NCI-H1417 treated with DMSO at 0.1 percent for 48 hours (cell line): Measurements from ENCODE around the gene NUBP2.

Source experiments
- DNase-seq: peaks from one replicate; lab custom pipeline; 2025; lab: John Stamatoyannopoulos, UW

NUBP2 gene, protein sequence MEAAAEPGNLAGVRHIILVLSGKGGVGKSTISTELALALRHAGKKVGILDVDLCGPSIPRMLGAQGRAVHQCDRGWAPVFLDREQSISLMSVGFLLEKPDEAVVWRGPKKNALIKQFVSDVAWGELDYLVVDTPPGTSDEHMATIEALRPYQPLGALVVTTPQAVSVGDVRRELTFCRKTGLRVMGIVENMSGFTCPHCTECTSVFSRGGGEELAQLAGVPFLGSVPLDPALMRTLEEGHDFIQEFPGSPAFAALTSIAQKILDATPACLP

DNA sequence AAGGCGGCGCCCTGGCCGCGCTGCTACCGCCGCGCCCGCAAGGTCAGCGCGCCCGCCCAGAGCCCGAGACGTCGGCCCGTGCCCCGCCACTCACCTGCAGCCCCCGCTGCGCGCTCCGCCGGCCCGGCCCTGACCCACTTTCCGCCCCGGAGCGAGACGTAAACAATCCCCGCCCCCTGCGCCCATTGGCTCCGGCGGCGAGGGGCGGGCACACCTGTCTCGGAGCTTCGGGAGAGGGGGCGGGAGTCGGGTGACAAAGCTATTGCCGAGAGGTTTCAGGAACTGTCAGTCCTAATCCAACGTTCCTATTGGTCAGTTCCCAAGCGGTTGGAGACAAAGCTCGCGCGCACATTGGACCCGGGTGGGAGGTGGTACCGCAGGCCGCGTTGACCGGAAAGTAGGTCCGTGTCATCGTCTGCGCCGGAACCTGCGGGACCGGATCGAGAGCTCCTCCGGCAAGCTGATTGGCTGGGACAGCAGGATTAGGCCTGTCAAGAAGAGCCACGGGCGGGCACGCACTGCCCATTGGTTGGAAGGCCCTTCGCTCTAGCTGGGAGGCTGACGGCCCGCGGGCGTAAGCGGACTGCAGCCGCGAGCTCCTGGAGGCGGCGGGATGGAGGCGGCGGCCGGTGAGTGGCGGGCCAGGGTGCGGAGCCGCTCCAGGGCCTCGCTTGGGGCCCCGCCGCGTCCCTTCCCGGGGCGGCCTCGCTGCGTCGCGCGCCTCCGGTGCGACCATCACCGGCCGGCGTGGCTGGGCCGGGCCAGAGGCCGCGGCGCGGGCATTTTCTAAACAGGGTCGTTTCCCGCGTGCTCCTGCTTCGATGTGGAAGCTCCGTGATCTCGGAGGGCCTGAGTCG is at the start of gene NUBP2, which contains the start of gene SPSB3:
TSS of gene NUBP2 (plus strand) at position 553 of the 857 bp plus-strand sequence. CDS start at position 614, 61 bp downstream.
TSS of gene SPSB3 (minus strand) at position 164 of the 857 bp plus-strand sequence. CDS start 1,088 bp downstream, outside the sequence.
- DNase-seq, result peak; percentile 98

DNA sequence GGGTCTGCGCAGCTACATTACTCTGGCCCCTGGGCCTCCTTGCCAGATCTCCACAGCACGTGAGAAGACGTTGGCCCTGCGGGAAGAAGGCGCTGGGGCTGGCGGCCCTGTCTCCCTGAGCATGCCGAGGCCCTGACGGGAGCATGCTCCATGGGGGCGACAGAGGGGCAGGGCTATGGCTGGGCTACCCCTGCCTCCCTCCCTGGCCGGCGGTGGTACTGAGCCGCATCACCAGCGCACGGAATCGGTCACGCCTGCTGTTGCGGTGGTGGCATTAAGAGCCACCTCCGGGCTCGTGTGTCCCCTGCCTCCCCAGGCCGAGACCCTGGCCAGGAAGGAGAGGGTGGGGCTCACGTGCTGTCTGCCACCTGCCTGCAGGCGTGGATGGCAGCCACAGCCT is 48.6 kb upstream of the NUBP2 start:
- no peak for DNase-seq

DNA sequence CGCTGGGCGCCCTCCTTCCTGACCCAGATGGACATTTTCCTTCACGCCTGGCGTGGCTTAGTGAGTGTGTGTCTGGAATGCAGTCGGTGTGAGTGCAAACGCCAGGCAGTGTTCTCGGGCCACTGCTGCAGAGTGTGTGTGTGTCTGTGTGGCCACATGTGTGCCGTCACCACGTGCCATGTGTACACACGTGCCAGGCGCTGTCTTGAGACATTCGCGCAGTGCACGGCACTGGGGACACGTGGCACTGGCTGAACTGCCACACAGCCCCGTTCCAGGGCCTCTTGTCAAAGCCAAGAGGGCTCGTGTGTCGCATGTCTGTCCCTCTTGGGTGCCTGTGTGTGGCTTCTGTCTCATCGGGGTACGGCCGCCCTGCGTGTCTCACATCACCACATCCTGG is 47.9 kb upstream of the NUBP2 start:
- DNase-seq, result no peak

DNA sequence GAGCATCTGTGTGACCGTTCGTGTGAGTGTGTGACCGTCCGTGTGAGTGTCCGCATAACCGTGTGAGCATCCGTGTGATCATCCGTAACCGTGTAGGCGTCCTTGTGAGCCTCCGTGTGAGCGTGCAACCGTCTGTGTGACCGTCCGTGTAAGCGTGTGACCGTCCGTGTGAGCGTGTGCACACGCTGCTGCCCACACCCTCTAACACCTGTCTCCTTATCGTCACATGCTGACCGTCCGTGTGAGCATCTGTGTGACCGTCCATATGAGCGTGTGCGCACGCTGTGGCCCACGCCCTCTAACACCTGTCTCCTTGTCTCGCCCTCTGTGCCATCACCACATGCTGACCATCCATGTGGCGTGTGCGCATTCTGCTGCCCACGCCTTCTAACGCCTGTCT is 42.5 kb upstream of the NUBP2 start:
- DNase-seq, result no peak

DNA sequence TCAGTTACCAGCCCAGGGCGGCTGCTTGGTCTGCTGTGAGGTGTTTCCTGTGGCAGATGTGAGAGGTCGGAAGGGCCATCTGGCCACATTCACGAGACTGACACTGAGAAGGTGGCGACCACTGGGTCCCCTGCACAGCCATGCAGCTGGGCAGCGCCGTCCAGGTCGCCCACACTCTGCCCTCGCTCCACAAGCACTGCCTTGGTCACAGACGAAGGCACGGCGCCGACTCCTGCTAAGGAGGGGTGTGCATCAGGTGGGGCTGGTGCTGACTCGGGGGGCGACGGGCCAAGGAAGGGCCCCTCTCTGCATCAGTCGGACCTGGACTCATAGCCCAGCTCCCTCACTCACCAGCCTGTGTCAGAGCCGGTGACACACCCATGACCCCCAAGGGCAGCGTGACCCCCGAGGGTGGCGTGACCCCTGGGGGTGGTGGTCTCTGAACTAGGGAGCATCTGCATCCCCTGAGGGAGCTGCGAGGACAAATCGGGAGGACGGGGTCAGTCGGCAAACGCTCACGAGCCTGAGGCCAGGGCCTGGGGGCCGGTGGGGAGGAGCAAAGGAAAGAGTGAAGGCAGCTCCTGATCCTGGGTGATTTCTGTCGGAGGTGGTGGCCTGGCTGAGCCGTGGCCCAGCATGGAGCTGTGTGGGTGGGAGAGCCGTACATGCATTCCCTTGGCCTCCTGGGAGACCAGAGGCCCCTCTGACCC is 41.8 kb upstream of the NUBP2 start:
- no peak for DNase-seq

DNA sequence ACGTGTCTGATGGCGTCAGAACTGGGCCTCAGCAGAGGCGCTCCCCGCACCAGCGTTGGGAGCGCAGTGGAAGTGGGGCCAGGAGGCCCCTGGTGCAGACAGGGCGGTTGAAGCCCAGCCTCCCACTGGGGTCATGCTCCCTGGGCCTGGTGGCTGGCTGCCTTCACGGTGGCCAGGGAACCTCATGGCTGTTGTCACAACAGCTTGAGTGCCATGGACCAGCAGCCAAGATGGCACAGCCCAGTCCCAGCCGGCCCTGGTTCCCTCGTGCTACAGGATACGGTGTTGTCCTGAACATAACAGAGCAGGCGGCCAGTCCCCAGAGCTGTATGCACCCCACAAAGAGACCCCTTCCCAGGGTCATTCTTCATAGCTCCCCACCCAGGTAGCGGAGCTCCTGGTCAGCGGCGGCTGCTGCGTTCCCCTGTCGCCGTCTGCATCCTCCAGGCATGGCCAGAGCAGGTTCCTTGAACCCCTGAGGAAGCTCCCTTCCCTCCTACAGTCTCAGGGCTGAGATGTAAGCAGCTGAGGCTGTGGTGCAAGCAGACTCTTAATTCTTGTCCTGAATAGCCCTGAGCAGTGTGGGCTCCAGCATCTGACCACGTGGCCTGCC is 41.1 kb upstream of the NUBP2 start:
- no peak for DNase-seq

DNA sequence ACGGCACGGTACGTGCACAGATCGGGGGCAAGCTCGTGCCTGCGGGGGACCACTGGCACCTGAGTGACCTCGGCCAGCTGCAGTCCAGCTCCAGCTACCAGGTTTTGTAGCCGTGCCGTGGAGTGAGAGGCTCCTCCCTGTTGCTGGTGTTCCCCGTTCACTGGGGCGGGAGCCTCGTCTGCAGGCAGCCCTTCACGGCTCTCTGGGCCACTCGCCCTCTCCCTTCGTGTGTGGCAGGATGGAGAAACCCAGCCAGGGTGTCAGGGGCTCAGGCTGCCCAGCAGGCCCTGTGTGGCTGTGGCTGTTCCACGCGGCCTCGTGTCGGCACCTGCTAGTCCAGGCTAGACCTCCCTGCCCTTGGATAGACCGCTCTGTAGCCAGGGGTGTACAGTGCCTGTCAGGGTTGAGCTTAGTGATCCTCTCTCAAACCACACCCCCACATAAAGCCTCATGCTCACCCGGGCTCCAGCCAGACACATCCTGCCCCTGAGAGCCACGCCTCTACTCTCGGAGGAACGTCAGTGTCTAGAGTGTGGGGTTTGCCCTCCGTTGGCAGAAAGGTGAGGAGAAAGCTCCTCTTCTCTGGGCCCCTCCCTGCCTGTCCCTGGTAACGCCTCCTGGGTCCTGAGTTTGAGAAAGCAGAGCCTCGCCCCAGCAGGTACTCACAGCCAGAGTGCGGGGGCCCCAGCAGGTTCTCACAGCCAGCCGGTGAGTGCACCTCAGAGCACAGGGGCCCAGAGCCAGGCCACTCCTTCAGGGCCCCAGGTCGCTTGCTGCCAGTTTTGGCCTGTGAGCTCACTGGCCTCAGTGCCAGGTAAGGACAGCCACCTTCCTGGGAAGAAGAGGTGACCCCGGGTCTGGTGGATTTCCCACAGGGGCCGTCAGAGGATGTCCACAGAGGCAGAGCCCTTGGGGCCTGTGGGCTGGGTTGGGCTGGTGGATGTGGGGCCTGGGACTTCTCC is 39.1 kb upstream of the NUBP2 start:
- no peak for DNase-seq

DNA sequence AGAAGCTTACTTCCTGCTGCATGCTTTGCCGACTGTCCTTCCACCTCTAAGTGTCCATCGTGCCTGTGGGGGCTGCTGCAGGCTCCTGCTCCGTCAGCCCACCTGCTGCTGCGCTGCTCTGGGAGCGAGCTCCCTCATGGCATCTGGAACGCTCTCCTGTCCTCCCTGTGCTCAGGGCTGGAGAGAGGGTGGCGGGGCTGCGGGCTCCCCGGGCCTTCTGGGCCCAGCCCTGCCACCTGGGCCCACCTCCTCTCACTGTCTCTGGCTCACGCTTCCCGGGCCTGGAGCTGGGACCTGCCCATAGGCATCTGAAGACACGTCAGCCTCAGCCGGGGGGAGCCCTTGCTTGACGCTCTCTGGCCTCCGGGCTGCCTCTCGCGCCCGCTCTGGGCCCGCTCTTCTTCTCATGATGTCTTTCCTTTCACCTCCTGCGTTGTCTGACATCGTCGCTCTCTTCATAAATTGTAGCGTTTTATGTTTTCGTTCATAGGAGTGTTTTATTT is 38.4 kb upstream of the NUBP2 start:
- no peak for DNase-seq

DNA sequence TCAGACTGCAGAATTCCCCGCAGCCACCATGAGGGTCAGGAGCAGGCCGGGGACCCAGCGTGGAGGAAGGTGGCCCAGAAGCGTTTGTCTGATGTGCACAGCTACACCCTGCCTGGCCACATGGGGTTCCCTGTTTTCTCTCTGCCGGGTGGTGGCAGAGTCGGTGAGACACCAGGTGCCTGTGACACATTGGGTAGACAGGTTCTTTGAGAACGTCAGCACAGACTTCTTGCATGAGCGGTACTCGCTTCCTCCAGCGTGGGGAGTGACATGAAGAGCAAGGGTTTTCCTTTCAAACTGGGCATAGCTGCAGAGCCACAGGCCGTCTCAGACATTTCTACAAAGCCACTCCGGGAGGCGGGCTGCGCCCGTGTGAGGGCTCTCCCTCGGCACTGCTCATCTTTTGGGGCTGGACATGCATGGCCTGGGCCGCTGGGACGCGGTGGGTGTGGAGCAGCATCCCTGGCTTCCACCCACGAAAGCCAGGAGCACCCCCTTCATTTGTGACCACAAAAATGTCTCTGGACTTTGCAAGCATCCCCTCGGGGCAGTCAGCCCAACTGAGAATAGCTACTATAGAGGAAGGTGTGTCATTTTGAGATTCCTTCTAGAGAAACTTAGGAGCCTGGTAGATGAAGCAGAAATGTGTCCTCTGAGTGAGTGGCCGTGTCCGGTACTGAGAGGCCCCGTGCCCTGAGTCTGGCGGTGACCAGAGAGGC is 37.4 kb upstream of the NUBP2 start:
- no peak for DNase-seq

DNA sequence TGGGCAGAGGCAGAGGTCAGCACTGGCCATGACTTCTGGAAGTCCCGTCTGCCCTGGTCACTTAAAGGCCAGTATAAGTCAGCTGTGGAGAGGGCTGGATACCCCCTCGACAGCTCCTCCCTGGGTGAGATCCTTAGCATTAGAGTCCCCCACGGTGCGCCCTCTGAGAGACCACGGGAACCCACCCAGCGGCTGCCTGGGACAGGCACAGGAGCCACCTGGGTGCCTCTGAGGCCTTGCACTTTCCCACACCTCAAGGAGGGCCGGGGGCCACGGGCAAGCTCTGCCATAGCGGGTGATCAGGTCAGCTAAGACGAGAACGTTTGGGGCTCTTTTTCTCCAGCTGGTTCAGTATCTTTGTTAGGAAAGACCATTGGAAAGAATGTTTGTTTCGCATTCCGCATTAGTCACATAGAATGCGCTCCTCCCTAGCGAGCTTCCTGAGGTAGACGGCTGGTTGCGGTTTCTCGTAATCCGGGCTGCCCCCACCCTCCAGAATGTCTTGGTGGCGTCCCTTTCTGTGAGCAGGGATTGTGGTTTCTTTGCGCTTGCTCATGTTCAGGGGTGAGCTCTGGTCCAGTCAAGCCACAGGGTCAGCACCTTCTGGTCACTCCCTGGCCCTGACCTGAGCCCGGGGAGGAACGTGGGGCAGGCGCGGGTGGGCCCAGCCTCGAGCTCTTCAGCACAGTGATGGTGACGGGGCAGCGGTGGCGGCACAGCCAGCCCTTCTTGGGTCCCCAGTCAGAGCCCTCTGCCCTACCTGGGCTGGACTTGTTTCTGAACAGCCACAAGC is 36.7 kb upstream of the NUBP2 start:
- DNase-seq, result no peak

DNA sequence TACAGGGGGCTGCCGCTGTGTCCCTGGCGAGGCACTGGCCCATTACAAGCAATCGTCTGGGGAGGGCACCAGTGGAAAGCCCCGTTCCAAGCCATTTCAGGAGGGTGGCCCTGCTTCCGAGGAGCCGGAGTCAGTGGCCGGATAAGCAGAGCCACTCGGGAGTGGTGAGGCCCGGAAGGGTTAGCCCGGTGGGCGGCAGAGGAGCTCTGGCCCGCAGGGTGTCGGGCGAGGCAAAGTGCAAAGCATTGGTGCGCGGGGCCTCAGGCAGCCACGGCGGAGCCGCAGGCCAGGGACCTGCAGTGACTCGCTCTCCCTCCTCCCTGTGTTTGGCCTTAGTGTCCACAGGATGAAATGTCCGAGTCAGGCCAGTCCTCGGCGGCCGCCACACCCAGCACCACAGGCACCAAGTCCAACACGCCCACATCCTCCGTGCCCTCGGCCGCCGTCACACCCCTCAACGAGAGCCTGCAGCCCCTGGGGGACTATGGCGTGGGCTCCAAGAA is 36.0 kb upstream of the NUBP2 start:
- no peak for DNase-seq

DNA sequence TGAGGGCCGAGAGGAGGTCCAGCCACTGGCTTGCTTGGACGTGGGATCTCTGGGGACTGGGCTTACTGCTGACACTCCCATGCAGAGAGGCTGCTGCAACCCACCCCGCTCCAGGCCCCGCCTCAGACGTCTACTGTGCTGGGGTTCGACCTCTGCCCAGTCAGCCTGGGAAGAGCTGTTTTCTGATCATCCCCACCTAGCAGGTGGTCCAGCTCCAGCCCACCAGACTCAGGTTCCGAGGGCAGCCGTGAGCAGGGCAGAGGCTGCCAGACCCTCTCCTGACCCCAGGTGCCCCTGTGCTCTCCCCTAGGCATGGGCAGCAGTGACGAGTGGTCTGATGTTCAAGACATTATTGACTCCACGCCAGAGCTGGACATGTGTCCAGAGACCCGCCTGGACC is 34.8 kb upstream of the NUBP2 start:
- no peak for DNase-seq

DNA sequence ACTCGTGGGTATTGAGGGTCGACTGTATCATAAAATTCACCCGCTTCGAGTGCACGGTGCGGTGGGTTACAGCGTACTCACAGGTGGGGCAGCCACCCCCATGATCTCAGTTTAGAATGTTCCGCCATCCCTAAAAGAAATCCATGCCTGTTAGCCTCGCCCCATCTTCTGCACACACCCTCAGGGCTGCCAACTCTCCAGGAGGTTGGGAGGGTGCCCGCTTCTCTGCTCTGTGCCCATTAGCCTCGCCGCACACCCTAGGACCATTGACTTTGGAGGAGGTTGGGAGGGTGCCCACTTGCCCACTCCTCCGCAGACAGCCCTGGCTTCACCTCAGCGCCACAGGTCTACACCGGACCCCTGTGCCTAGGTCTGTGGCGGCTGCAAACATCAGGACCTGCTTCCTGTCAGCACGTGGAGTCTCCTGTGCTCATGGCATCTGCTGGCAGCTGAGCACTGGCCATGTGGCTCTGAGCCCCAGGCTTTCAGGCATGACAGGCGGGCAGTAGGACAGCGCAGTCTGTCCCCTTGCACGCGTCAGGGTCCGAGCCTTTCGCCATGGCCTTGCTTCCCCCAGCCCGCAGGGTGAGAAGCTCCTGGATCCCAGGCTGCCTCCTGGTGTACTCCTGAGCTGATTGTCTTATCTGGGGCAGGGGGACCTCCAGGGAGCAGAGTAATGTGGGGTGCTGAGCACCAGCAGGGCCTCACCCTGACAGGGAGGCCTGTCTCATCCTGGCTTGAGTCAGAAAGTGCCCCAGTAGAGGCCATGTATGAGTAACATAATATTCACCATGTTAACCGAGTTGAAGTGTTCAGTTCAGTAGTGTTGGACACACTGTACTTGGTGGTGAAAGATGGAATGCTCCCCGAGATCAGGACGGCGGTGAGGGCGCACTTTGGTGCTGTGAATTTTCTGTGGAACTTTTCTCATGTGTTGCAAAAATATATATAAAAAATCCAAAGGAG is 33.3 kb upstream of the NUBP2 start:
- no peak for DNase-seq

DNA sequence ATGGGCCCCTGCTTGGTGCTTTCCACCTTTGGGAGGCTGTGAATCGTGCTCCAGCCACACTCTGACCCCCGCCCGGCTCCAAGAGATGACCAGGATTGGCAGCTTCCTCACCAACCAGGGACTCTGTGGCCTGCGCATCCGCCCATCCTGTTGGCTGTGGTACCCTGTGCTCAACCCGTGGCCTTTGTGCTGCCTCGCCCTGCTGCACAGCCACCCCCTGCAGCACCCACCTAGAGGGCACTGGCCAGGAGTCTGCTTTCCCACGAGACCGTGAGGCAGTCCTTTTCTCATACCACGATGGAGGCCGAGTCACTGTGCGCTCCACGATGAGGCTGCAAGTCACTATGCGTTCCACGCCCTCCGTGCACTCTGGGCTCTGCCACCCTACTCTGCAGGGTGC is 30.8 kb upstream of the NUBP2 start:
- DNase-seq, result no peak

DNA sequence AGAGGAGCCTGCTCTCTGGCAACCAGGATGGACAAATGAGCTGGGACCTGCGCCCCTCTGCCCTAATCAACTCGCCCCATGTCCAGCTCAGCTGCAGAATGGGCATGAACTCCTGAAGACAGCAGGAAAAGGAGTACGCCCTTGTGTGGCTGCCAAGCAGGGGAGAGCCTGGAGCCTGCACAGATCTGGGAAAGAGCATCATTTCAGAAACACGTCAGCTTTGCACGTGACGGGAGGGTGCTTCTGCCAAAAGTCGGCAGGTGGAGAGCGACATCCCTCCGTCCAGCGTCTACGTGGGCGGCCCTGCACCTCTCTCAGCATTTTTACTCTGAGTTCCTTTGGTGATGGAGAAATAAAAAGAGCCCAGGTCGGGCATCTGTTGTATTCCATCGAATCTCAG is 29.9 kb upstream of the NUBP2 start:
- DNase-seq, result no peak

DNA sequence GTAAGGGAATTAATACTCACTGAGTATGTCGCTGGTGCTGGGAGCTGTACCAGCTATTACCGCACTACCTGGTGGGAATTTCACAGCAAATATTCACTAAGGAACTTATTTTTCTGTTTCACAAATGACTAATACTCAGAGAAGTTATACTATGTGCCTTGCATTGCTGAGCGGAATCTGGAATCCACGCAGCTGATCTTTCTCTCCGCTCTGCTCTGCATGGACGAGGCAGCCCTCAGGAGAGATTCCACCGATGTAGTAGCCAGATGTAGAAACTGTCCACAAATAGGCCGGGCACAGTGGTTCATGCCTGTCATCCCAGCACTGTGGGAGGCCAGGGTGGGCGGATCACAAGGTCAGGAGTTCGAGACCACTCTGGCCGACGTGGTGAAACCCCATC is 28.6 kb upstream of the NUBP2 start:
- no peak for DNase-seq

DNA sequence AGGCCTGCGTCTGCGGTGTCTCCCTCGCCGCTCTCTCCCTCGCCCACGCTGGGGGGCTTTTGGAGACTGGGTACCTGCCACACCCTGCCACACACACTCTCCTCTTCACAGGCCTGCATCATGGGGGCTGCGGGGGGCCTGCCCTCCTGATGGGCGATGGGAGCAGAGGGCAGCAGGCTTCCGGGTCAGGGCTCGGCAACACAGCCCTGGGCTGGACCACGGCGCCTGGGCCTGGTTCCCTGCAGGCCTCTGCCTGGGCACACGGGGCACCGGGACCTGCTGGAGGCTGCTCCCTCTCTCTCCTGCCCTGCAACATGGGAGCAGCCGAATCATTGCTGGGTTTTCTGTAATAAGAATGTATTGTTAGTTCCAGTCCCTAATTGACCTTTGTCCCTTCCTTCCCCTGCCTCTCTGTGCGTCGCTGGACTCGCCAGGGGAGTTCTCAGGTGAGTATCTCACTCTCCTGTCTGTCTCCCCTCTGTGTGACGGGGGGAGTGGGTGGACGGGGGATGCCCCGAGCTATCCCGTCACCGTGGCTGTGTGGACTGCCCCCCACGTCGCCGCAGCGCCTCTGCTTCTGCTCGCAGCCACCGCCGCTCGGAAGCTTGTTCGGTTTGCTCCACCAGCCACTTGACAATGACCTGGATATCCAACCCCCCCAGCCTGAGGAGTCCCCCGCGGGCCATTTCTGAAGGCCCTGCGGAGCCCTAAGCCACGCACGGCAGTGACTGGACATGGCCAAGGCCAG is 24.9 kb upstream of the NUBP2 start:
- DNase-seq, result no peak
